Upper lobe of right lung (tissue), 1 donor: ENCODE results near the gene CAND2. TPM values are rescaled to one million over a fixed set of nuclear protein-coding genes. Genes with fewer than 3 reads are reported as not detected.

Experiments
- ATAC-seq: fragments of 200-7000 bp; cut with Tn5 transposase; one replicate; pipeline ENCODE4 v1.9.1; 2020; ENCODE audit warnings: mild to moderate bottlenecking, moderate library complexity
- DNase-seq: peaks from one replicate; pipeline ENCODE4 v3.0.0-alpha.2; 2020
- H3K27ac ChIP-seq: fragments of 200-600 bp; one replicate; pipeline ENCODE4 v1.8.0; 2022
- H3K27me3 ChIP-seq: fragments of 200-600 bp; one replicate; pipeline ENCODE4 v1.8.0; 2022; ENCODE audit warnings: mild to moderate bottlenecking
- H3K36me3 ChIP-seq: fragments of 200-600 bp; one replicate; pipeline ENCODE4 v1.8.0; 2022
- H3K4me1 ChIP-seq: fragments of 200-600 bp; one replicate; pipeline ENCODE4 v1.8.0; 2022
- H3K4me3 ChIP-seq: fragments of 200-600 bp; one replicate; pipeline ENCODE4 v1.8.0; 2022; ENCODE audit warnings: mild to moderate bottlenecking
- H3K9me3 ChIP-seq: fragments of 200-600 bp; one replicate; pipeline ENCODE4 v1.8.0; 2022
- CTCF ChIP-seq: fragments of 200-600 bp; IDR thresholded peaks from one replicate; pipeline ENCODE4 v1.8.0; 2022; ENCODE audit warnings: antibody characterized with exemption
- intact Hi-C: fragments of 100-400 bp; cut with DNase I; formaldehyde crosslinking; loops from one replicate; pipeline ENCODE4 v1.11.0; 2022
- total RNA-seq: library from RNA; stranded (reverse); fragmentation: NEBNext Ultra II Directional; extraction: Animal tissue kit (Norgen Biotek cat#: 25700); gene quantifications from one replicate; pipeline ENCODE4 v1.2.1, GENCODE V29; 2021
- donor health status: DM: no; HTN: yes; CAD: no; lungs with severe emphysema.

Gene CAND2
- total RNA-seq, 1 donor from 2014 or later, result 7.8 TPM

- no peak for ATAC-seq
- no peaks in the 10 kb centered on the region for H3K36me3 ChIP-seq
- H3K27ac ChIP-seq, result no peak overlapping the region
- intact Hi-C loops, result no loop called here
- peaks cover 5% of the 10 kb centered on the region for H3K4me1 ChIP-seq
- no peaks in the 10 kb centered on the region for H3K9me3 ChIP-seq
- H3K4me3 ChIP-seq, result no peak overlapping the region
- peak; percentile 12 for DNase-seq
- no peak for TF ChIP-seq CTCF
- H3K27me3 ChIP-seq, result no peaks in the 10 kb centered on the region
Measured at GRCh38 chr3:12793701-12794100, 2.8 kb upstream of the CAND2 start.

- intact Hi-C loops, result no loop called here
- Histone ChIP-seq H3K4me3 (peak overlapping the region; percentile 64), H3K36me3 (no peaks in the 10 kb centered on the region), H3K27me3 (no peaks in the 10 kb centered on the region), H3K9me3 (no peaks in the 10 kb centered on the region), H3K27ac (no peak overlapping the region), H3K4me1 (peaks cover 5% of the 10 kb centered on the region)
- TF ChIP-seq CTCF, result no peak
- DNase-seq (no peak), ATAC-seq (no peak)
Measured at GRCh38 chr3:12797124-12797891, 828 bp downstream of the CAND2 start.

- H3K4me3 ChIP-seq, result no peak overlapping the region
- H3K36me3 ChIP-seq, result no peaks in the 10 kb centered on the region
- no peak for ATAC-seq
- no peak for TF ChIP-seq CTCF
- intact Hi-C loops, result no loop called here
- no peaks in the 10 kb centered on the region for H3K27me3 ChIP-seq
- peak; percentile 17 for DNase-seq
- no peak overlapping the region for H3K27ac ChIP-seq
- H3K9me3 ChIP-seq, result no peaks in the 10 kb centered on the region
- H3K4me1 ChIP-seq, result peaks cover 5% of the 10 kb centered on the region
Measured at GRCh38 chr3:12797892-12798558, 1.5 kb downstream of the CAND2 start.

GRCh38 chr3:12798559-12799179 is 2.2 kb downstream of the CAND2 start:
- ATAC-seq, result peak; percentile 12
- intact Hi-C loops, result no loop called here
- Histone ChIP-seq H3K36me3 (no peaks in the 10 kb centered on the region), H3K4me1 (peaks cover 5% of the 10 kb centered on the region), H3K27me3 (no peaks in the 10 kb centered on the region), H3K27ac (no peak overlapping the region), H3K4me3 (no peak overlapping the region), H3K9me3 (no peaks in the 10 kb centered on the region)
- DNase-seq, result peak; percentile 61
- TF ChIP-seq CTCF, result no peak

- intact Hi-C loops, result no loop called here
- no peak overlapping the region for H3K27ac ChIP-seq
Measured at GRCh38 chr3:12799525-12800440, 3.3 kb downstream of the CAND2 start.

More at GRCh38 chr3:12799525-12800440, 3.3 kb downstream of the CAND2 start:
- Histone ChIP-seq H3K4me3 (no peak overlapping the region), H3K36me3 (no peaks in the 10 kb centered on the region), H3K9me3 (no peaks in the 10 kb centered on the region), H3K4me1 (peaks cover 5% of the 10 kb centered on the region), H3K27me3 (no peaks in the 10 kb centered on the region)
- DNase-seq (peak; percentile 47), ATAC-seq (no peak)
- no peak for TF ChIP-seq CTCF
